Uterus (tissue), 2 donors: ENCODE measurements around the gene SHMT1.

Experiments used
- POLR2A ChIP-seq, 2 donors: fragments of 450-650 bp; IDR thresholded peaks; one replicate each; pipeline ENCODE4 v1.6.1; 2016; ENCODE audit warnings: antibody characterized with exemption in 2 of 2, mild to moderate bottlenecking in 1 of 2, moderate library complexity in 1 of 2
- TF ChIP-seq, protein P1 (sequence below), 4 experiments: fragments of 200-600 bp in 2 of 4; fragments of 450-650 bp in 2 of 4; sonication (generic) in 2 of 4; IDR thresholded peaks; one replicate each; pipeline ENCODE4 v1.5.1; 2016 to 2019; ENCODE audit warnings: antibody characterized with exemption in 4 of 4, mild to moderate bottlenecking in 2 of 4, moderate library complexity in 1 of 4

DNA sequence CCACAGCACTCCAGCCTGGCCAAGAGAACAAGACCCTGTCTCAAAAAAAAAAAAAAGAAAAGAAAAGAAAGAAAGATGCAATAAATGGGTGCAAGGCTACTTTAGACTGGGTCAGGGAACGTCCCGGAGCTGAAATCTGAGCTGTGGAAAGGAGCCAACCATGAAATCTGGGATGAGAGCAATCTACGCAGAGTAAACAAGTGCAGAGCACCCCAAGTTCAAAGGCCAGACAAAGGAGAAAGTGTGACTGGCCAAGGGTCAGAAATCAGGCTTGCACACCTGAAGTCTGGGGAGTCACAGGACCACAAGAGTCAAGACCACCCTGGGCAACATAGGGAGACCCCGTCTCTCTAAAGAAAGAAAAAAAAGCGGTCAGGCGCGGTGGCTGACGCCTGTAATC is 2.8 kb downstream of the SHMT1 start:
- no peak for TF ChIP-seq POLR2A (IDR thresholded peaks at IDR 0.05)
- TF ChIP-seq, protein P1, sequence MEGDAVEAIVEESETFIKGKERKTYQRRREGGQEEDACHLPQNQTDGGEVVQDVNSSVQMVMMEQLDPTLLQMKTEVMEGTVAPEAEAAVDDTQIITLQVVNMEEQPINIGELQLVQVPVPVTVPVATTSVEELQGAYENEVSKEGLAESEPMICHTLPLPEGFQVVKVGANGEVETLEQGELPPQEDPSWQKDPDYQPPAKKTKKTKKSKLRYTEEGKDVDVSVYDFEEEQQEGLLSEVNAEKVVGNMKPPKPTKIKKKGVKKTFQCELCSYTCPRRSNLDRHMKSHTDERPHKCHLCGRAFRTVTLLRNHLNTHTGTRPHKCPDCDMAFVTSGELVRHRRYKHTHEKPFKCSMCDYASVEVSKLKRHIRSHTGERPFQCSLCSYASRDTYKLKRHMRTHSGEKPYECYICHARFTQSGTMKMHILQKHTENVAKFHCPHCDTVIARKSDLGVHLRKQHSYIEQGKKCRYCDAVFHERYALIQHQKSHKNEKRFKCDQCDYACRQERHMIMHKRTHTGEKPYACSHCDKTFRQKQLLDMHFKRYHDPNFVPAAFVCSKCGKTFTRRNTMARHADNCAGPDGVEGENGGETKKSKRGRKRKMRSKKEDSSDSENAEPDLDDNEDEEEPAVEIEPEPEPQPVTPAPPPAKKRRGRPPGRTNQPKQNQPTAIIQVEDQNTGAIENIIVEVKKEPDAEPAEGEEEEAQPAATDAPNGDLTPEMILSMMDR (IDR thresholded peaks at IDR 0.05) = no peak
